Large intestine (tissue), 3 donors: ENCODE results near the gene LRFN3. TPM values are rescaled to one million over a fixed set of nuclear protein-coding genes. Genes with fewer than 3 reads are reported as not detected.

ENCODE experiments used
- DNase-seq, 2 donors: peaks; one replicate each; pipeline versions ENCODE4 v3.0.0 to v3.0.0-alpha.2; 2013
- H3K27ac ChIP-seq: one replicate; pipeline ENCODE4 v1.5.1; 2013; ENCODE audit warnings: low read length
- H3K27me3 ChIP-seq: 2 replicates; pipeline ENCODE4 v1.6.1; 2013; ENCODE audit warnings: low read length; ENCODE audit not compliant: control insufficient read depth, insufficient read depth
- H3K36me3 ChIP-seq: 2 replicates; pipeline ENCODE4 v1.6.1; 2013; ENCODE audit warnings: low read length; ENCODE audit not compliant: control insufficient read depth, insufficient read depth
- H3K4me1 ChIP-seq: one replicate; pipeline ENCODE4 v1.6.1; 2013; ENCODE audit warnings: low read length; ENCODE audit not compliant: control insufficient read depth, insufficient read depth
- H3K4me3 ChIP-seq: one replicate; pipeline ENCODE4 v1.5.1; 2013; ENCODE audit warnings: low read length
- H3K9me3 ChIP-seq: one replicate; pipeline ENCODE4 v1.6.1; 2013; ENCODE audit warnings: mild to moderate bottlenecking, low read depth, low read length, moderate library complexity; ENCODE audit not compliant: control insufficient read depth
- WGBS: methylation state at CpG from one replicate; pipeline ENCODE4 v1.1.5; 2013; ENCODE audit warnings: low lambda C conversion rate; ENCODE audit not compliant: insufficient coverage; 5-methylcytosine and 5-hydroxymethylcytosine counted together
- polyA plus RNA-seq: library from polyadenylated mRNA; unstranded; fragments of 120-200 nt; gene quantifications from one replicate; pipeline ENCODE4 v1.2.1, GENCODE V29; 2013

Gene LRFN3
- polyA plus RNA-seq, 1 donor, result 10.7 TPM

DNA sequence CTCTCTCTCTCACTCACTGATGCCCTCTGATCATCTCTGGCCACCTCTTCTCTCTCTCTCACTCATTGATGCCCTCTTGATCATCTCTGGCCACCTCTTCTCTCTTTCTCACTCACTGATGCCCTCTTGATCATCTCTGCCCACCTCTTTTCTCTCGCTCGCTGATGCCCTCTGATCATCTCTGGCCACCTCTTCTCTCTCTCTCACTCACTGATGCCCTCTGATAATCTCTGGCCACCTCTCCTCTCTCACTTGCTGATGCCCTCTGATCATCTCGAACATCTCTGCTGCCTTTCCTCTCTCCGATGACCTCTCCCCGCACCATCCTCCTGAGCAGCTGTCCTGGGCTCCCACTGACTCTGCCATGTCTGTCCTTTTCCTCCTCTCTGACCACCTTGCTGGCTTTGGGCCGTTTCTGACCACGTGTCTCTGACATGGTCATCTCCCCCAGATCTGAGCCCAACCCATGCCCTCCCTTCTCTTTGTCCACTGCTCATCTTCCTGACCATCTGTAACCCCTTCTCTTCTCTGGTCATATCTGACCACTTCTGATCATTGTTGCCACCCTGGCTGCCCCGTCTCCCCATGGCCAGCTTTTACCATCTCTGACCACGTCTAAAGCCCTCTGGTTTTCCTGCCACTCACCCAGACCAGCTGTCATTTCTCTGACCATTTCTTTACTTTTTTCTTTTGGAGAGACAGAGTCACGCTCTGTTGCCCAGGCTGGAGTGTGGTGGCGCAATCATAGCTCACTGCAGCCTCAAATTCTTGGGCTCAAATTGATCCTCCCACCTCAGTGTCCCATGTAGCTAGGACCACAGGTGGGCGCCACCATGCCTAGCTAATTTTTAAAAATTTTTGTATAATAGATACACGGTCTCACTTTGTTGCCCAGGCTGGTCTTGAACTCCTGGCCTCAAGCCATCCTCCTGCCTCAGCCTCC, 2.4 kb downstream of the LRFN3 start:
- H3K27me3 ChIP-seq, result no peaks in the 10 kb centered on the region
- H3K36me3 ChIP-seq, result peaks cover 7% of the 10 kb centered on the region
- peaks cover 9% of the 10 kb centered on the region for H3K9me3 ChIP-seq
- H3K4me1 ChIP-seq, result peaks cover 18% of the 10 kb centered on the region
- no peak overlapping the region for H3K4me3 ChIP-seq
- 83% methylated on average over 4 of the region's 13 CpGs for WGBS
- H3K27ac ChIP-seq, result no peak overlapping the region
- DNase-seq, result no peak

DNA sequence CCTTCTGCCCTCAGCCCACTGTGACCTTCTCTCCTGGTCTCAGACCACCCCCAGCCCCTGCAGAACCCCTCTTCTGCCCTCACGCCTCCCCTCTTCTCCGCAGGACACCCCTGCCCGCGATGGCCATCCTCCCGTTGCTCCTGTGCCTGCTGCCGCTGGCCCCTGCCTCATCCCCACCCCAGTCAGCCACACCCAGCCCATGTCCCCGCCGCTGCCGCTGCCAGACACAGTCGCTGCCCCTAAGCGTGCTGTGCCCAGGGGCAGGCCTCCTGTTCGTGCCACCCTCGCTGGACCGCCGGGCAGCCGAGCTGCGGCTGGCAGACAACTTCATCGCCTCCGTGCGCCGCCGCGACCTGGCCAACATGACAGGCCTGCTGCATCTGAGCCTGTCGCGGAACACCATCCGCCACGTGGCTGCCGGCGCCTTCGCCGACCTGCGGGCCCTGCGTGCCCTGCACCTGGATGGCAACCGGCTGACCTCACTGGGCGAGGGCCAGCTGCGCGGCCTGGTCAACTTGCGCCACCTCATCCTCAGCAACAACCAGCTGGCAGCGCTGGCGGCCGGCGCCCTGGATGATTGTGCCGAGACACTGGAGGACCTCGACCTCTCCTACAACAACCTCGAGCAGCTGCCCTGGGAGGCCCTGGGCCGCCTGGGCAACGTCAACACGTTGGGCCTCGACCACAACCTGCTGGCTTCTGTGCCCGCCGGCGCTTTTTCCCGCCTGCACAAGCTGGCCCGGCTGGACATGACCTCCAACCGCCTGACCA, 3.3 kb downstream of the LRFN3 start:
- Histone ChIP-seq H3K4me1 (peaks cover 18% of the 10 kb centered on the region), H3K4me3 (no peak overlapping the region), H3K9me3 (peaks cover 9% of the 10 kb centered on the region), H3K27me3 (no peaks in the 10 kb centered on the region), H3K27ac (no peak overlapping the region), H3K36me3 (peaks cover 7% of the 10 kb centered on the region)
- WGBS, result no CpG with 5 or more reads among the region's 55 CpGs
- DNase-seq, result no peak

DNA sequence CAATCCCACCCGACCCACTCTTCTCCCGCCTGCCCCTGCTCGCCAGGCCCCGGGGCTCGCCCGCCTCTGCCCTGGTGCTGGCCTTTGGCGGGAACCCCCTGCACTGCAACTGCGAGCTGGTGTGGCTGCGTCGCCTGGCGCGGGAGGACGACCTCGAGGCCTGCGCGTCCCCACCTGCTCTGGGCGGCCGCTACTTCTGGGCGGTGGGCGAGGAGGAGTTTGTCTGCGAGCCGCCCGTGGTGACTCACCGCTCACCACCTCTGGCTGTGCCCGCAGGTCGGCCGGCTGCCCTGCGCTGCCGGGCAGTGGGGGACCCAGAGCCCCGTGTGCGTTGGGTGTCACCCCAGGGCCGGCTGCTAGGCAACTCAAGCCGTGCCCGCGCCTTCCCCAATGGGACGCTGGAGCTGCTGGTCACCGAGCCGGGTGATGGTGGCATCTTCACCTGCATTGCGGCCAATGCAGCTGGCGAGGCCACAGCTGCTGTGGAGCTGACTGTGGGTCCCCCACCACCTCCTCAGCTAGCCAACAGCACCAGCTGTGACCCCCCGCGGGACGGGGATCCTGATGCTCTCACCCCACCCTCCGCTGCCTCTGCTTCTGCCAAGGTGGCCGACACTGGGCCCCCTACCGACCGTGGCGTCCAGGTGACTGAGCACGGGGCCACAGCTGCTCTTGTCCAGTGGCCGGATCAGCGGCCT, 4.1 kb downstream of the LRFN3 start:
- no peaks in the 10 kb centered on the region for H3K27me3 ChIP-seq
- H3K9me3 ChIP-seq, result peaks cover 9% of the 10 kb centered on the region
- peaks cover 15% of the 10 kb centered on the region for H3K4me1 ChIP-seq
- DNase-seq, result no peak
- H3K27ac ChIP-seq, result no peak overlapping the region
- no CpG with 5 or more reads among the region's 51 CpGs for WGBS
- H3K36me3 ChIP-seq, result peaks cover 9% of the 10 kb centered on the region
- no peak overlapping the region for H3K4me3 ChIP-seq

DNA sequence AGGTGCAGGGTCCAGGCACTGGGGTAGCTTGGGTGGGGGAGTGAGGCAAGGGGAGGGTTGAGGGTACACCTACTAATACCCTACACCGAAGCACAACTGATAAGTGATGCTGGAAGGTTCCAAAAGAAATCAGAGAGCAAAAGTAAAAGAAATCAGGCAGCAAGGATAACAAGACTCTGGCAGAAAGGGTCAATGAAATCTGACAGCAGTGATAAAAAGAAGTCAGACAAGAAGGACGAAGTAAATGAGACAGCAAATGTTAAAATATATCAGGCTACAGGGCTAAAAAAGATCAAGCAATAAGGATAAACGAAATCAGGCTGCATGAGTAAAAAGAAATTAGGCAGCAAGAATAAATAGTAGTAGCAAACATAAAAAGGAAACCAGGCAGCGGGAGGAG, 4.7 kb downstream of the LRFN3 start:
- H3K9me3 ChIP-seq, result peaks cover 9% of the 10 kb centered on the region
- no peak overlapping the region for H3K4me3 ChIP-seq
- no peak for DNase-seq
- WGBS, result 78% methylated on average over 3 of the region's 4 CpGs
- H3K4me1 ChIP-seq, result peaks cover 9% of the 10 kb centered on the region
- no peak overlapping the region for H3K27ac ChIP-seq
- H3K27me3 ChIP-seq, result no peaks in the 10 kb centered on the region
- H3K36me3 ChIP-seq, result peaks cover 9% of the 10 kb centered on the region

GRCh38 chr19:35942235-35942634, 6.1 kb downstream of the LRFN3 start:
- H3K36me3 ChIP-seq, result peaks cover 9% of the 10 kb centered on the region

DNA sequence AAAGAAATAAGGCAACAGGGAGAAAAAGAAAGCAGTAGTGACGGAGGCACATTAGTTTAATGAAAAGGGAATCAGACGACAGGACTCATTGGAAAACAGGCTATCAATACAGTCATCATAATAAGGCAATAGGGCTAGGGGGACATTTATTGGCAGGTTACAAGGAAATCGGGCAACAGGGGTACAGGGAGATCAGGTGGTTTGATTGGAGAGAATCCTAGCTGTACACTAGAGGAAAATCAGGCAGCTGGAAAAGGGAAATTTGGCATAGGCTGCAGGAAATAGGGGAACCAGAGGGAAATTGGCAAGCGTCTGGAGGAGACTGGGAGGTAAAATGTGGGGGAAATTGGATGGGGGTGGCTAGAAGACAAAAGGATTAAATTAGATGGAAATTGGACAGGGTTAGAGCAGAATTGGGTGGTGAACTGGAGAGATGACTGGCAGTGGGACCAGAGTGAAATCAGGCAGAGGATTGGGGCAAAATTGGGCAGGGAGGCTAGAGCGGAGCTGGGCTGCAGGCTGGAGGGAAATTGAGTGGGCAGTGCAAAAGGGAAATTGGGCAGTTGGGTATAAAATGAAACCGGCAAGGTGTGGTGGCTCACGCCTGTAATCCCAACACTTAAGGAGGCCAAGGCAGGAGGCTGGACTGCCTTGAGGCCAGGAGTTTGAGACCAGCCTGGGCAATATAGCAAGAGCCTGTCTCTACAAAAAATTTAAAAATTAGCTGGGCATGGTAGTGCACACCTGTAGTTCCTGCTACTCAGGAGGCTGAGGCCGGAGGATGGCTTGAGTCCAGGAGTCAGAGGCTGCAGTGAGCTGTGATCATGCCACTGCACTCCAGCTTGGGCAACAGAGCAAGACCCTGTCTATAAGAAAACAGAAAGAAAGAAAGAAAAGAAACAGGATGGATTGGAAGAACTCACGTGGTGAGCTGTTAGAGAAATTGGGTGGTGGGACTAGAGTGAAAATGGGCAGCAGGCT, 7.4 kb downstream of the LRFN3 start:
- peaks cover 9% of the 10 kb centered on the region for H3K9me3 ChIP-seq
- peaks cover 9% of the 10 kb centered on the region for H3K36me3 ChIP-seq
- no peak for DNase-seq
- no peak overlapping the region for H3K4me3 ChIP-seq
- no peak overlapping the region for H3K27ac ChIP-seq
- 89% methylated on average over 5 of the region's 9 CpGs for WGBS
- no peaks in the 10 kb centered on the region for H3K27me3 ChIP-seq
- no peaks in the 10 kb centered on the region for H3K4me1 ChIP-seq

More at GRCh38 chr19:35942235-35942634, 6.1 kb downstream of the LRFN3 start:
- DNase-seq, result no peak
- Histone ChIP-seq H3K4me3 (no peak overlapping the region), H3K9me3 (peaks cover 9% of the 10 kb centered on the region), H3K4me1 (peaks cover 2% of the 10 kb centered on the region), H3K27me3 (no peaks in the 10 kb centered on the region), H3K27ac (no peak overlapping the region)
- WGBS, result no CpG with 5 or more reads among the region's 3 CpGs

- Histone ChIP-seq H3K36me3 (peaks cover 7% of the 10 kb centered on the region), H3K9me3 (peaks cover 4% of the 10 kb centered on the region), H3K27ac (no peak overlapping the region), H3K27me3 (no peaks in the 10 kb centered on the region), H3K4me3 (no peak overlapping the region), H3K4me1 (no peaks in the 10 kb centered on the region)
- DNase-seq, result no peak
- WGBS, result no CpG with 5 or more reads among the region's 52 CpGs
These were observed 8.4 kb downstream of the LRFN3 start for GRCh38 chr19:35944556-35944955.

- no peaks in the 10 kb centered on the region for H3K27me3 ChIP-seq
- WGBS, result no CpG with 5 or more reads among the region's 11 CpGs
- no peak for DNase-seq
- no peaks in the 10 kb centered on the region for H3K4me1 ChIP-seq
- H3K9me3 ChIP-seq, result no peaks in the 10 kb centered on the region
- peaks cover 6% of the 10 kb centered on the region for H3K36me3 ChIP-seq
- H3K4me3 ChIP-seq, result no peak overlapping the region
- no peak overlapping the region for H3K27ac ChIP-seq
These were observed 9.1 kb downstream of the LRFN3 start for GRCh38 chr19:35945121-35945790.

GRCh38 chr19:35946203-35946602, 10.0 kb downstream of the LRFN3 start:
- DNase-seq, result no peak
- H3K9me3 ChIP-seq, result no peaks in the 10 kb centered on the region
- H3K4me3 ChIP-seq, result no peak overlapping the region
- H3K36me3 ChIP-seq, result peaks cover 2% of the 10 kb centered on the region
- H3K4me1 ChIP-seq, result no peaks in the 10 kb centered on the region
- H3K27ac ChIP-seq, result no peak overlapping the region
- H3K27me3 ChIP-seq, result no peaks in the 10 kb centered on the region
- no CpG with 5 or more reads among the region's 4 CpGs for WGBS
